Transverse colon (tissue), 4 donors: ENCODE data around the gene MEN1. TPM values are rescaled to one million over a fixed set of nuclear protein-coding genes. Genes with fewer than 3 reads are reported as not detected.

Experiments
- DNase-seq: peaks from one replicate; pipeline ENCODE4 v3.0.0-alpha.2; 2019
- H3K27ac ChIP-seq, 4 donors: fragments of 200-600 bp; sonication (generic); 2 replicates each; pipeline ENCODE4 v1.5.1; 2016 to 2018; ENCODE audit warnings: inconsistent platforms in 4 of 4
- H3K27me3 ChIP-seq: fragments of 200-600 bp; sonication (generic); 2 replicates; pipeline ENCODE4 v1.5.1; 2017; ENCODE audit warnings: inconsistent platforms
- H3K36me3 ChIP-seq, 4 donors: fragments of 200-600 bp; sonication (generic); 2 replicates each; pipeline ENCODE4 v1.5.1; 2017 to 2019; ENCODE audit warnings: inconsistent platforms in 4 of 4
- H3K4me1 ChIP-seq, 4 donors: fragments of 200-600 bp; sonication (generic); 2 replicates each; pipeline ENCODE4 v1.5.1; 2017 to 2020; ENCODE audit warnings: inconsistent platforms in 4 of 4
- H3K4me3 ChIP-seq, 4 donors: fragments of 200-600 bp; sonication (generic); 1 replicate in 1 of 4; 2 replicates in 3 of 4; pipeline versions ENCODE4 v1.5.1 to v1.6.1; 2017 to 2019; ENCODE audit warnings: inconsistent platforms in 4 of 4
- H3K9me3 ChIP-seq, 2 donors: fragments of 200-600 bp; sonication (generic); 2 replicates each; pipeline ENCODE4 v1.5.1; 2017 to 2019; ENCODE audit warnings: inconsistent platforms in 2 of 2
- EP300 ChIP-seq: sonication (generic); formaldehyde crosslinking; IDR thresholded peaks from one replicate; pipeline ENCODE4 v1.6.1; 2017; ENCODE audit warnings: antibody characterized with exemption, low read depth
- POLR2A ChIP-seq: fragments of 450-650 bp; IDR thresholded peaks from one replicate; pipeline ENCODE4 v1.6.1; 2016; ENCODE audit warnings: antibody characterized with exemption, mild to moderate bottlenecking, moderate library complexity
- POLR2AphosphoS5 ChIP-seq, 3 donors: sonication (generic); formaldehyde crosslinking; IDR thresholded peaks; one replicate each; pipeline ENCODE4 v1.6.1; 2016; ENCODE audit warnings: antibody characterized with exemption in 3 of 3
- WGBS, 2 donors: methylation state at CpG; one replicate each; pipeline ENCODE4 v1.1.5; 2018; ENCODE audit warnings: low coverage in 1 of 2; 5-methylcytosine and 5-hydroxymethylcytosine counted together
- in situ Hi-C, 4 donors: fragments of 200-750 bp; cut with MboI; loops; one replicate each; pipeline versions ENCODE4 v1.15.0 to v1.15.1; 2017; ENCODE audit warnings: low sequenced_read_pairs in 3 of 4, low pct_ligation_motif_present in 1 of 4, low pct_unique_long_range_greater_than_20kb in 1 of 4
- intact Hi-C: fragments of 100-400 bp; cut with DNase I; formaldehyde crosslinking; loops from one replicate; pipeline ENCODE4 v1.15.1; 2023; ENCODE audit warnings: low total_unique reads
- total RNA-seq, 4 donors: library from RNA; depleted of rRNA; stranded (reverse); fragments of >200 nt; gene quantifications; one replicate each; pipeline ENCODE4 v1.1.0, GENCODE V29; 2016
- TF ChIP-seq, protein P1 (sequence below), 5 experiments: fragments of 200-600 bp in 3 of 5; fragments of 450-650 bp in 2 of 5; sonication (generic) in 3 of 5; IDR thresholded peaks; 1 replicate in 2 of 5; 2 replicates in 3 of 5; pipeline ENCODE4 v1.5.1; 2016 to 2017; ENCODE audit warnings: antibody characterized with exemption in 5 of 5, inconsistent platforms in 3 of 5, mild to moderate bottlenecking in 2 of 5, moderate library complexity in 1 of 5

The MEN1 gene
- total RNA-seq, 4 donors from 2014 or later: 19.5 to 30.3 (median 25.4) TPM

DNA sequence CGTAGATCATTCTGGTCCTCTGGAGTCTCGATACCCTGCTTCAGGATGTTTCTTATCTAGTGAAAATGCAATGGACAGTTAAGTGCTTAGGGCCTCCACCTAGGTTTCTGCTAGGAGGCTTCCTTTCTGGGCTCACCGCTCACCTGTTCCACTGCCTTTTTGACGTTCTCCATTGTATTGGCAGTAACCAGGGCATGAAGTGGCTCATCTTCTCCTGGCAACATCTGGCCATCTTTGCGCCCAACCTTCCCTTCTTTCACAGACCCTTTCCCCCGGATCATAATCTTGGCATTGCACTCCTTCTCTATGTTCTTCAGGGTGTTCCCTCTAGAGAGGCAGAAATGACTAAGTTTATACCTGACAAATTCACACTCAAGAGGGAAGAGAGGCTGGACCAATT lies 41.1 kb downstream of the MEN1 start:
- in situ Hi-C loops (no loop called here), intact Hi-C loops (no loop called here)
- H3K27ac ChIP-seq: no peak overlapping the region
- no peak for DNase-seq
- no peaks in the 10 kb centered on the region for H3K9me3 ChIP-seq
- H3K27me3 ChIP-seq: no peaks in the 10 kb centered on the region
- peaks cover 0 to 100% (median 59%) of the 10 kb centered on the region in 4 donors for H3K36me3 ChIP-seq
- H3K4me3 ChIP-seq: no peak overlapping the region
- TF ChIP-seq, protein P1, sequence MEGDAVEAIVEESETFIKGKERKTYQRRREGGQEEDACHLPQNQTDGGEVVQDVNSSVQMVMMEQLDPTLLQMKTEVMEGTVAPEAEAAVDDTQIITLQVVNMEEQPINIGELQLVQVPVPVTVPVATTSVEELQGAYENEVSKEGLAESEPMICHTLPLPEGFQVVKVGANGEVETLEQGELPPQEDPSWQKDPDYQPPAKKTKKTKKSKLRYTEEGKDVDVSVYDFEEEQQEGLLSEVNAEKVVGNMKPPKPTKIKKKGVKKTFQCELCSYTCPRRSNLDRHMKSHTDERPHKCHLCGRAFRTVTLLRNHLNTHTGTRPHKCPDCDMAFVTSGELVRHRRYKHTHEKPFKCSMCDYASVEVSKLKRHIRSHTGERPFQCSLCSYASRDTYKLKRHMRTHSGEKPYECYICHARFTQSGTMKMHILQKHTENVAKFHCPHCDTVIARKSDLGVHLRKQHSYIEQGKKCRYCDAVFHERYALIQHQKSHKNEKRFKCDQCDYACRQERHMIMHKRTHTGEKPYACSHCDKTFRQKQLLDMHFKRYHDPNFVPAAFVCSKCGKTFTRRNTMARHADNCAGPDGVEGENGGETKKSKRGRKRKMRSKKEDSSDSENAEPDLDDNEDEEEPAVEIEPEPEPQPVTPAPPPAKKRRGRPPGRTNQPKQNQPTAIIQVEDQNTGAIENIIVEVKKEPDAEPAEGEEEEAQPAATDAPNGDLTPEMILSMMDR (IDR thresholded peaks at IDR 0.05): no peak
- TF ChIP-seq POLR2AphosphoS5 (IDR thresholded peaks at IDR 0.05) (no peak), POLR2A (no peak), EP300 (no peak)
- peaks cover 5 to 45% (median 13%) of the 10 kb centered on the region in 4 donors for H3K4me1 ChIP-seq
- WGBS, 2 donors: 90 to 91% methylated on average over 2 to 6 of the region's 6 CpGs

DNA sequence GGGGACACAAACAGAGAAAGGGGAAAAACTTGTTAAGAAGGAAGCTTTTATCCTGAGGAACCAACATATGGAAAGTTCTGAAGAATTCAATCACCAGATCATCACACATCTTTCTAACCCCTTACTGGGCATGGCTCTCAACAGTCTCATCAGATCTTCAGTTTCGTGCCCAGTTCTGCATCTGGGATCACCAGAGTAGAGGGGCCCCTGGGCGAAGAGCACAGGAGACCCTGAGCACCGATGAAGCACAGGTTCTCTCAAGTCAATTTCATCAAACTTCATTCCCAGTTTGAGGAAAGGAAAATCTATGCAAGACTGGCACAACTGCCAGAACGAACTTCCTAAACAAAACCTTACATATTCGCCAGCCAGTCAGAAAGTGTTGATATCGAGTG lies 42.1 kb downstream of the MEN1 start:
- 57 to 89% methylated on average over 1 to 6 of the region's 6 CpGs for WGBS, 2 donors
- Histone ChIP-seq H3K4me1 (peaks cover 9 to 45% (median 20%) of the 10 kb centered on the region in 4 donors), H3K27me3 (no peaks in the 10 kb centered on the region), H3K36me3 (peaks cover 0 to 95% (median 57%) of the 10 kb centered on the region in 4 donors), H3K9me3 (no peaks in the 10 kb centered on the region), H3K27ac (peak overlapping the region in 1 of 4 donors; percentile 69), H3K4me3 (no peak overlapping the region)
- intact Hi-C loops: no loop called here
- DNase-seq: no peak
- TF ChIP-seq POLR2AphosphoS5 (IDR thresholded peaks at IDR 0.05): peak in 1 of 3 donors; percentile 9
- no peak for TF ChIP-seq EP300
- in situ Hi-C loops: no loop called here

DNA sequence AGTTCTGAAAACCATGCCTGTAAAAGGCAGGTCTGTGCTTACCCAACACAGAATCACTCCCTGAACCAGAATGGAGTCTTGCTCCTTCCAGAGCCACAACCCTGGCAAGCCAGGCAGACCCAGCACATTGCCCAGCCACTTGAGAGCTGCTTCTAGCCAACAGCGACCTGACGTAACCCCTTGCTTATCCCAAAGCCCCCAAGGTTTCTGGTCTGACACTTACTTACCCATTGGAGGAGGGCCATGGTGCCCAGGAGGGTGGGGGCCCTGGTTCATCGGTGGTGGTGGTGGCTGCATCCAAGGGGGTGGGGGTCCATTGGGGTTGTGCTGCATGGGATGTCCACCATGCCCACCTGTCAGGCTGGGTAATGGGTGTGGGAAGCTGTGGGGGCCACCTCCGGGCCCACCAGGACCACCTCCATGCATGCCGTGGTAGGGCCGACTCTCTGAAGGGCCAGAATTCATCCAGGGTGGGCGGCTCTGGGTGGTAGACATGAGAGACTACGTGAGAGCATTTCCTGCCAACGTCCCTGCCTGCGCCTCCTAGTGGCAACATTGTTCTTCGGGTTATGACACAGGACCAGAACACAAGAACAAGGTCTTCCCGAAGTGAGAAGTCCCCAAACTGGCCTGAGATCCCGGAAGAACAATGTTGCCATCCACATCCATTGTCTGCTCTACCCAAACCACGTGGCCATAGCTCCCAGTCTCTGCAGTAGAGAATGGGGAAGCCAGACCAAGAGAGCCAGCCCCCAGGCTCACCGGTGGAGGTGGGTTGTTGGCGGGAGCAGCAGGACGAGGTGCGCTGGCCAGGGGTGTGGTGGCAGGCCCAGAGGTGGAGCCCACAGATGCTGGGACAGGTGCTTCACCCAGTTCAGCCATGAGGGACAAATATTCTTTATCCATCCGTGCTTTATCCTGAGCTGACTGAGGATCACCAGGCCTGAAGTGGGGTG lies 42.7 kb downstream of the MEN1 start:
- intact Hi-C loops (no loop called here), in situ Hi-C loops (no loop called here)
- peak; percentile 77 for DNase-seq
- H3K27ac ChIP-seq: peak overlapping the region; percentile 30 to 69 (median 52)
- H3K4me3 ChIP-seq: no peak overlapping the region
- WGBS, 2 donors: 53% methylated on average over 19 of the region's 19 CpGs; no CpG with 5 or more reads in 1 of the 2 donors
- TF ChIP-seq, protein P1 (IDR thresholded peaks at IDR 0.05): peak; percentile 77 to 86 (median 83)
- TF ChIP-seq EP300 (no peak), POLR2A (no peak), POLR2AphosphoS5 (IDR thresholded peaks at IDR 0.05) (peak in 2 of 3 donors; percentile 8 to 15)
- H3K36me3 ChIP-seq: peaks cover 0 to 88% (median 54%) of the 10 kb centered on the region in 4 donors
- peaks cover 12 to 45% (median 21%) of the 10 kb centered on the region in 4 donors for H3K4me1 ChIP-seq
- H3K9me3 ChIP-seq: no peaks in the 10 kb centered on the region
- no peaks in the 10 kb centered on the region for H3K27me3 ChIP-seq

DNA sequence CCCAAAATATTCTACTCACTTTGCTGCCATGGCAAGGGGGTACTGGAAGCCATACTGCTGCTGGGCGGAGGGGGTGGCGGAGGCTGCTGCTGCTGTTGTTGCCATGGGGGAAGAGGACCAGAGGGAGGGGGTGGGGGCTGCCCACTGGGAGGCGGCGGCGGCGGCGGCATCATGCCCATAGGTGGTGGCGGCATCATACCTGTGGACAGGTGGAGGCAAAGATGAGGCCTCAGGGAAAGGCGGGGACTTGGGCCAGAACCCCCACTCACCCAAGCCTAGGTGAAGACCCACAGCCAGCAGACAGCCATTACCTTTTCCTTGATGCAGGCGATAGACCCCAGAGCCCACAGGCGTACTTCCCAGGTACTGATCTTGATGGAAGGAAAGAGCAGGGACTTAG lies 43.5 kb downstream of the MEN1 start:
- Histone ChIP-seq H3K4me1 (peaks cover 10 to 45% (median 23%) of the 10 kb centered on the region in 4 donors), H3K4me3 (no peak overlapping the region), H3K27me3 (no peaks in the 10 kb centered on the region), H3K27ac (peak overlapping the region; percentile 30 to 54 (median 48)), H3K9me3 (no peaks in the 10 kb centered on the region), H3K36me3 (peaks cover 0 to 81% (median 50%) of the 10 kb centered on the region in 4 donors)
- DNase-seq: no peak
- WGBS, 2 donors: 96% methylated on average over 11 of the region's 11 CpGs; no CpG with 5 or more reads in 1 of the 2 donors
- in situ Hi-C loops (no loop called here), intact Hi-C loops (no loop called here)
- TF ChIP-seq POLR2A (no peak), EP300 (no peak), POLR2AphosphoS5 (IDR thresholded peaks at IDR 0.05) (no peak)
- TF ChIP-seq, protein P1 (IDR thresholded peaks at IDR 0.05): no peak
